ENCODE measurements around the gene GALNT5. TPM values are rescaled to one million over a fixed set of nuclear protein-coding genes. Genes with fewer than 3 reads are reported as not detected.

The GALNT5 gene
- total RNA-seq, 5 donors from 2014 or later (not counting 1 experiment from before 2014, with no cell fraction given): 0.09 to 0.23 (median 0.10) TPM; not detected in 2

- peaks cover 0 to 6% of the 10 kb centered on the region in 2 donors for H3K27me3 Mint-ChIP-seq
- Histone ChIP-seq H3K27me3 (replicated peaks in 1 of 2; ENCODE audit: control insufficient read depth in 2 of 2, extremely low read depth in 1 of 2, insufficient read depth in 2 of 2, low read length in 1 of 2) (no peaks in the 10 kb centered on the region), H3K36me3 (ENCODE audit: control insufficient read depth in 2 of 2, extremely low read depth in 1 of 2, insufficient read depth in 1 of 2, low read length in 1 of 2) (no peaks in the 10 kb centered on the region), H3K4me1 (ENCODE audit: control insufficient read depth in 1 of 2, extremely low read depth in 1 of 2, insufficient read depth in 2 of 2, low read length in 2 of 2) (no peaks in the 10 kb centered on the region), H3K9me3 (no peaks in the 10 kb centered on the region), H3K27ac (ENCODE audit: low read length) (no peak overlapping the region), H3K4me3 (ENCODE audit: control insufficient read depth in 1 of 2, extremely low read depth in 1 of 2, low read length in 1 of 2) (no peak overlapping the region)
- no peaks in the 10 kb centered on the region for H3K36me3 Mint-ChIP-seq
- H3K4me1 Mint-ChIP-seq: no peaks in the 10 kb centered on the region
- H3K4me3 Mint-ChIP-seq: no peak overlapping the region
- no peaks in the 10 kb centered on the region for H3K9me3 Mint-ChIP-seq
- POLR2A ChIA-PET: no interaction called here
- CTCF ChIA-PET: interaction anchor here in 1 of 2 donors (0.5 kb wide), 1 partner anchor 349 kb away, joined by 5 read pairs; no protein-coding TSS in a partner anchor
- ATAC-seq (replicated peaks in 1 of 4) (no peak), DNase-seq (no peak)
- H3K27ac Mint-ChIP-seq: no peak overlapping the region
- no CpG with 5 or more reads among the region's 4 CpGs for WGBS (ENCODE audit: insufficient coverage)
Measured at GRCh38 chr2:157250836-157251235, 6.7 kb upstream of the GALNT5 start.

- Histone ChIP-seq H3K36me3 (ENCODE audit: control insufficient read depth in 2 of 2, extremely low read depth in 1 of 2, insufficient read depth in 1 of 2, low read length in 1 of 2) (no peaks in the 10 kb centered on the region), H3K4me3 (ENCODE audit: control insufficient read depth in 1 of 2, extremely low read depth in 1 of 2, low read length in 1 of 2) (no peak overlapping the region), H3K4me1 (ENCODE audit: control insufficient read depth in 1 of 2, extremely low read depth in 1 of 2, insufficient read depth in 2 of 2, low read length in 2 of 2) (no peaks in the 10 kb centered on the region), H3K27ac (ENCODE audit: low read length) (no peak overlapping the region), H3K9me3 (no peaks in the 10 kb centered on the region), H3K27me3 (replicated peaks in 1 of 2; ENCODE audit: control insufficient read depth in 2 of 2, extremely low read depth in 1 of 2, insufficient read depth in 2 of 2, low read length in 1 of 2) (no peaks in the 10 kb centered on the region)
- H3K36me3 Mint-ChIP-seq: no peaks in the 10 kb centered on the region
- H3K4me3 Mint-ChIP-seq: no peak overlapping the region
- WGBS (ENCODE audit: insufficient coverage): no CpG with 5 or more reads among the region's 2 CpGs
- no peaks in the 10 kb centered on the region for H3K9me3 Mint-ChIP-seq
- DNase-seq (no peak), ATAC-seq (replicated peaks in 1 of 4) (no peak)
- POLR2A ChIA-PET: interaction anchor here in 1 of 2 donors (0.7 kb wide), 1 partner anchor 777 kb away, joined by 3 read pairs; no protein-coding TSS in a partner anchor
- CTCF ChIA-PET: interaction anchor here in 1 of 2 donors (0.6 kb wide), 1 partner anchor 10 kb away, joined by 5 read pairs; no protein-coding TSS in a partner anchor
- H3K4me1 Mint-ChIP-seq: no peaks in the 10 kb centered on the region
- peaks cover 0 to 6% of the 10 kb centered on the region in 2 donors for H3K27me3 Mint-ChIP-seq
- H3K27ac Mint-ChIP-seq: no peak overlapping the region
Measured at GRCh38 chr2:157251932-157252331, 5.6 kb upstream of the GALNT5 start.

GRCh38 chr2:157252529-157252928 lies 5.0 kb upstream of the GALNT5 start:
- H3K9me3 Mint-ChIP-seq: no peaks in the 10 kb centered on the region
- Histone ChIP-seq H3K36me3 (ENCODE audit: control insufficient read depth in 2 of 2, extremely low read depth in 1 of 2, insufficient read depth in 1 of 2, low read length in 1 of 2) (no peaks in the 10 kb centered on the region), H3K27ac (ENCODE audit: low read length) (no peak overlapping the region), H3K27me3 (replicated peaks in 1 of 2; ENCODE audit: control insufficient read depth in 2 of 2, extremely low read depth in 1 of 2, insufficient read depth in 2 of 2, low read length in 1 of 2) (no peaks in the 10 kb centered on the region), H3K4me1 (ENCODE audit: control insufficient read depth in 1 of 2, extremely low read depth in 1 of 2, insufficient read depth in 2 of 2, low read length in 2 of 2) (no peaks in the 10 kb centered on the region), H3K4me3 (ENCODE audit: control insufficient read depth in 1 of 2, extremely low read depth in 1 of 2, low read length in 1 of 2) (no peak overlapping the region), H3K9me3 (no peaks in the 10 kb centered on the region)
- CTCF ChIA-PET: interaction anchor here in 1 of 2 donors (0.6 kb wide), 1 partner anchor 10 kb away, joined by 5 read pairs; no protein-coding TSS in a partner anchor
- DNase-seq (no peak), ATAC-seq (replicated peaks in 1 of 4) (no peak)
- no peak overlapping the region for H3K4me3 Mint-ChIP-seq
- H3K36me3 Mint-ChIP-seq: no peaks in the 10 kb centered on the region
- H3K27me3 Mint-ChIP-seq: peaks cover 0 to 6% of the 10 kb centered on the region in 2 donors
- WGBS (ENCODE audit: insufficient coverage): 67% methylated on average over 1 of the region's 4 CpGs
- POLR2A ChIA-PET: interaction anchor here in 1 of 2 donors (0.7 kb wide), 1 partner anchor 777 kb away, joined by 3 read pairs; no protein-coding TSS in a partner anchor
- no peak overlapping the region for H3K27ac Mint-ChIP-seq
- H3K4me1 Mint-ChIP-seq: peaks cover 0 to 1% (median 0%) of the 10 kb centered on the region in 3 donors

GRCh38 chr2:157254041-157254440 lies 3.5 kb upstream of the GALNT5 start:
- Histone ChIP-seq H3K4me1 (ENCODE audit: control insufficient read depth in 1 of 2, extremely low read depth in 1 of 2, insufficient read depth in 2 of 2, low read length in 2 of 2) (no peaks in the 10 kb centered on the region), H3K27ac (ENCODE audit: low read length) (no peak overlapping the region), H3K27me3 (replicated peaks in 1 of 2; ENCODE audit: control insufficient read depth in 2 of 2, extremely low read depth in 1 of 2, insufficient read depth in 2 of 2, low read length in 1 of 2) (no peaks in the 10 kb centered on the region), H3K9me3 (no peaks in the 10 kb centered on the region), H3K36me3 (ENCODE audit: control insufficient read depth in 2 of 2, extremely low read depth in 1 of 2, insufficient read depth in 1 of 2, low read length in 1 of 2) (no peaks in the 10 kb centered on the region), H3K4me3 (ENCODE audit: control insufficient read depth in 1 of 2, extremely low read depth in 1 of 2, low read length in 1 of 2) (no peak overlapping the region)
- H3K36me3 Mint-ChIP-seq: no peaks in the 10 kb centered on the region
- H3K4me3 Mint-ChIP-seq: no peak overlapping the region
- ChIA-PET POLR2A (no interaction called here), CTCF (no interaction called here)
- no peak for ATAC-seq (replicated peaks in 1 of 4)
- H3K27ac Mint-ChIP-seq: no peak overlapping the region
- H3K27me3 Mint-ChIP-seq: peaks cover 6% of the 10 kb centered on the region in 2 donors
- H3K4me1 Mint-ChIP-seq: peaks cover 0 to 1% (median 0%) of the 10 kb centered on the region in 3 donors
- no CpG with 5 or more reads among the region's 2 CpGs for WGBS (ENCODE audit: insufficient coverage)
- no peak for DNase-seq
- no peaks in the 10 kb centered on the region for H3K9me3 Mint-ChIP-seq

- Mint-ChIP-seq H3K4me3 (no peak overlapping the region), H3K36me3 (no peaks in the 10 kb centered on the region), H3K9me3 (no peaks in the 10 kb centered on the region), H3K27me3 (peaks cover 5 to 6% of the 10 kb centered on the region in 2 donors), H3K27ac (no peak overlapping the region), H3K4me1 (peaks cover 3 to 6% (median 3%) of the 10 kb centered on the region in 3 donors)
- DNase-seq: no peak
- ChIA-PET CTCF (no interaction called here), POLR2A (no interaction called here)
- Histone ChIP-seq H3K9me3 (no peaks in the 10 kb centered on the region), H3K27me3 (replicated peaks in 1 of 2; ENCODE audit: control insufficient read depth in 2 of 2, extremely low read depth in 1 of 2, insufficient read depth in 2 of 2, low read length in 1 of 2) (no peaks in the 10 kb centered on the region), H3K27ac (ENCODE audit: low read length) (no peak overlapping the region), H3K4me1 (ENCODE audit: control insufficient read depth in 1 of 2, extremely low read depth in 1 of 2, insufficient read depth in 2 of 2, low read length in 2 of 2) (no peaks in the 10 kb centered on the region), H3K4me3 (ENCODE audit: control insufficient read depth in 1 of 2, extremely low read depth in 1 of 2, low read length in 1 of 2) (no peak overlapping the region), H3K36me3 (ENCODE audit: control insufficient read depth in 2 of 2, extremely low read depth in 1 of 2, insufficient read depth in 1 of 2, low read length in 1 of 2) (no peaks in the 10 kb centered on the region)
- no peak for ATAC-seq (replicated peaks in 1 of 4)
Measured at GRCh38 chr2:157255746-157256145, 1.8 kb upstream of the GALNT5 start.

GRCh38 chr2:157256626-157257025 lies 879 bp upstream of the GALNT5 start:
- H3K27me3 ChIP-seq (replicated peaks in 1 of 2; ENCODE audit: control insufficient read depth in 2 of 2, extremely low read depth in 1 of 2, insufficient read depth in 2 of 2, low read length in 1 of 2): no peaks in the 10 kb centered on the region
- H3K4me3 Mint-ChIP-seq: no peak overlapping the region
- WGBS (ENCODE audit: insufficient coverage): no CpG with 5 or more reads among the region's 3 CpGs
- no peak for DNase-seq
- H3K27ac ChIP-seq (ENCODE audit: low read length): no peak overlapping the region
- peaks cover 10 to 11% (median 10%) of the 10 kb centered on the region in 3 donors for H3K4me1 Mint-ChIP-seq
- H3K36me3 ChIP-seq (ENCODE audit: control insufficient read depth in 2 of 2, extremely low read depth in 1 of 2, insufficient read depth in 1 of 2, low read length in 1 of 2): no peaks in the 10 kb centered on the region
- H3K27me3 Mint-ChIP-seq: peaks cover under 1 to 6% of the 10 kb centered on the region in 2 donors
- H3K27ac Mint-ChIP-seq: no peak overlapping the region
- H3K9me3 ChIP-seq: no peaks in the 10 kb centered on the region
- ChIA-PET POLR2A (no interaction called here), CTCF (no interaction called here)
- peaks cover 0 to 4% of the 10 kb centered on the region in 2 experiments for H3K4me1 ChIP-seq (ENCODE audit: control insufficient read depth in 1 of 2, extremely low read depth in 1 of 2, insufficient read depth in 2 of 2, low read length in 2 of 2)
- H3K9me3 Mint-ChIP-seq: no peaks in the 10 kb centered on the region
- ATAC-seq (replicated peaks in 1 of 4): no peak
- H3K36me3 Mint-ChIP-seq: no peaks in the 10 kb centered on the region
- no peak overlapping the region for H3K4me3 ChIP-seq (ENCODE audit: control insufficient read depth in 1 of 2, extremely low read depth in 1 of 2, low read length in 1 of 2)

Measured in T-cell (primary cell).